ENCODE results near the gene TMEM120A.
A peak's percentile ranks its signal among the peaks of the same experiment; 100 is the strongest.

The TMEM120A gene

GRCh38 chr7:75995052-75995471 lies 667 bp upstream of the TMEM120A start:
- no peak for TF ChIP-seq REST (IDR thresholded peaks at IDR 0.05; ENCODE audit: insufficient read depth in 1 of 2, low read depth in 2 of 2, low read length in 2 of 2)
- TF ChIP-seq FOXP2 (optimal IDR thresholded peaks at IDR 0.05; ENCODE audit: borderline replicate concordance, extremely low read depth, extremely low read length, insufficient read depth): no peak
- TF ChIP-seq TAF1 (IDR thresholded peaks at IDR 0.05; ENCODE audit: borderline replicate concordance, insufficient read depth, low read length): no peak
- no peak for TF ChIP-seq SIN3A (IDR thresholded peaks at IDR 0.05; ENCODE audit: borderline replicate concordance, insufficient read depth, low read length)
- no peak for TF ChIP-seq POLR2AphosphoS5 (IDR thresholded peaks at IDR 0.05; ENCODE audit: low read depth, low read length)

- TF ChIP-seq POLR2AphosphoS5 (IDR thresholded peaks at IDR 0.05; ENCODE audit: low read depth, low read length) (no peak; the same call in 1 of the 2 replicates), TAF1 (IDR thresholded peaks at IDR 0.05; ENCODE audit: borderline replicate concordance, insufficient read depth, low read length) (no peak), REST (IDR thresholded peaks at IDR 0.05; ENCODE audit: insufficient read depth in 1 of 2, low read depth in 2 of 2, low read length in 2 of 2) (no peak), SIN3A (IDR thresholded peaks at IDR 0.05; ENCODE audit: borderline replicate concordance, insufficient read depth, low read length) (0 out of 2 replicates have a peak, but pooled peaks have one; percentile 17), FOXP2 (optimal IDR thresholded peaks at IDR 0.05; ENCODE audit: borderline replicate concordance, extremely low read depth, extremely low read length, insufficient read depth) (no peak)
Measured at GRCh38 chr7:75993689-75994387, 557 bp downstream of the TMEM120A start.

DNA sequence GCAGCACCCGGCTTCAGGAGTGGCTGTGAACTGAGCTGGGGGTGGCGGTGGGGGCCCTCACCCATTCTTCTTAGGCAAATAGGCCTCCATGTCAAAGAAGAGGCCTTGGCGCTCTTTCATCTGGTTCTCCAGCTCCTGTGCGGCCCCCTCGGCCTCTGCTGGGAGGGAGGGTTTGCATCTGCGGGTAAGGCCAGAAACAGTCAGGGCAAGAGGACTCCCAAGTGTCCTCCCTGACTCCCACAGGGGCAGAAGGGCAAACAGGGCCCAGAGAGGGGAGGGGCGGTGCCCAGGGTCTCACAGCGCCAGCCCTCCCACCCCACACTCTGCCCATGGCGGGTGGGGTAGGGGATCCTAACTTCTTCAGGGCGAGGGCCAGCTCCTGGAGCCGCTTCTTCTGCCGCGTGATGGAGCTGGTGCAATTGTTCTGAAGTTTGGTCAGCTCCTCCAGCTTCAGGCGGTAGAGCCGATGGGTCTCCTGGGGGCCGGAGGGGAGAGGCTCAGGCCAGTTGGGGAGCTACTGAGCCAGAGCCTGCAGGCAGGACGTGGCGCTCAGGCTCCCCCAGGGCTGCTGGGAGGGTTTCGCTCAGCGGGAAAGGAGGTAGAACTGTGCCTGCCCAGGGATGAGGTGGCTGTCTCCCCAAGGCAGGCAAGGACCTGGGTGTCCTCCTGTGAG lies 2.2 kb downstream of the TMEM120A start:
- TF ChIP-seq POLR2AphosphoS5 (IDR thresholded peaks at IDR 0.05; ENCODE audit: low read depth, low read length) (no peak), REST (IDR thresholded peaks at IDR 0.05; ENCODE audit: insufficient read depth in 1 of 2, low read depth in 2 of 2, low read length in 2 of 2) (no peak), TAF1 (IDR thresholded peaks at IDR 0.05; ENCODE audit: borderline replicate concordance, insufficient read depth, low read length) (no peak), SIN3A (IDR thresholded peaks at IDR 0.05; ENCODE audit: borderline replicate concordance, insufficient read depth, low read length) (no peak), FOXP2 (optimal IDR thresholded peaks at IDR 0.05; ENCODE audit: borderline replicate concordance, extremely low read depth, extremely low read length, insufficient read depth) (no peak)

GRCh38 chr7:75991531-75992082 lies 2.8 kb downstream of the TMEM120A start:
- TF ChIP-seq SIN3A (IDR thresholded peaks at IDR 0.05; ENCODE audit: borderline replicate concordance, insufficient read depth, low read length) (no peak), TAF1 (IDR thresholded peaks at IDR 0.05; ENCODE audit: borderline replicate concordance, insufficient read depth, low read length) (no peak), REST (IDR thresholded peaks at IDR 0.05; ENCODE audit: insufficient read depth in 1 of 2, low read depth in 2 of 2, low read length in 2 of 2) (no peak), FOXP2 (optimal IDR thresholded peaks at IDR 0.05; ENCODE audit: borderline replicate concordance, extremely low read depth, extremely low read length, insufficient read depth) (no peak), POLR2AphosphoS5 (IDR thresholded peaks at IDR 0.05; ENCODE audit: low read depth, low read length) (no peak)
